HG02870 (cell line): ENCODE results near the gene HOXB9.

Source experiments
- ATAC-seq: cut with Tn5 transposase; IDR thresholded peaks from one replicate; pipeline ENCODE4 v1.9.1; 2021; ENCODE audit warnings: mild to moderate bottlenecking, moderate library complexity; ENCODE audit not compliant: unreplicated experiment

HOXB9 gene

GRCh38 chr17:48599354-48599753 lies 26.8 kb downstream of the HOXB9 start:
- ATAC-seq, result no peak

DNA sequence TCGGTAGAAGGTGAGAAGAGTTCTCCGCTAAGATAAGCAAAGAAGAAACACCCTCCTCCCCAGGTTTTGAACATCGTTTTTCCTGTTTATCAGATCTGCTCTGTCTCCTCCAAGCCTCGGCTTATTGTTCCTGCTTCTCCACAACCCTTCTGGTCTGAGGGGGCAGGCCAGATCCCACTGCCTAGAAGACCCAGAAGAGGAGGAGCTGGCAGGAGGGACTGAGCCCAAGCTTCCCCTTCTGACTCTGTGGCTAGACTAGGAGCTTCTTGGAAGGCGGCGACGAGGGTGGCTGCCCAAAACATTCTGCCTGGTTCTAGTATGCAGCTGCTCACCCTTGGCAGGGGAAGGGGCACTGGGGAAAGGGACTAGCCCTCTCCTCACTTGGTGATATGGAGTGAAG lies 27.4 kb downstream of the HOXB9 start:
- no peak for ATAC-seq

DNA sequence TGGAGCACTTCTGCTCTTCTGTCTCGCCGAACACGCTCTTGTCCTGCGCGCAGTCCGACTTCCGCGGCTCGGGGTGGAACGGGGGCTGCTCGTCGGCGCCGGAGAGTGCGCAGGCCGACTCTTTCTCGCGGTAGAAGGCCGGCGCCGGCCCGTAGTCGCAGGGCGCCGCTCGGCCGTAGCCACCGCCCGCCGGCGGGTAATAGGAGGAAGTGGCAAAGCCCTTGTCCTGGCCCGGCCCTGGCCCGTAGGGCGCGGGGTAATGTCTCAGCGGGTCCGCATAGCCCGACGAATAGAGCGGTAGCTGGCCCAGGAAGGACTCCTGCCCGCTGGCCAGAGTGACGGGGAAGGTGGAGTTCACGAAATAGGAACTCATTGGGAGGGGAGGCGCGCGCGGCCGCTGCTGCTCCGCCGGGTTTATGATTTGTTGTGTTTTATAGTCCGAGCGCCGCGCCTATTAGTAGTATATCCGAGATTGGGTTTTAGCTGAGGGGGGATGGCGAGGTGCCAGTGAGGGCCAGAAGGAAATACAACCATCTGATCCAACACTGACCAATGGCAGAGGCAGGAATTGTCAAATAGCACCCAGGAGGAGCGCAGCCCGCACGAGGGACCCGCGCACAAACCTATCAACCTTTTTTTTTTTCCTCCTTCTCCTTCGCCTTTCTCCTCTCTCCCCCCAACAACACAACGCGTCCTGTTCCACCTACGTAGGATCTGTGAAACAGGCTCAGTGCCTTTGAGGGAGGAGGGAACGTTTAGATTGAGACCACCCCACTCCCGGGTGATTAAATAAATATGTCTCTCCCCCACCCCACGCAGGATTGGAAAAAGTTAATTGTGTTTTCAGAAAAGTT lies 28.2 kb downstream of the HOXB9 start:
- no peak for ATAC-seq

DNA sequence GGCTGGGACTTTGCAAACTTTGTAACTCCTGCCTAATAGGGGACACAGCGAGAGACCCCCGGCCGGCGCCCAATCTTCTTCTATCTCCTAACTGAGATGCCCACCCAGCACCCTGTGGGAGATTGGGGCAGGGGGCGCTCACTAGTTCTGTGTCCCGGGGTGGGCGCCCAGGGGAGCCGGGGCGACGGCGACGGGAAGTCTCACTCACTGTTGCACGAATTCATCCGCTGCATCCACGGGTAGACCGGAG lies 28.7 kb downstream of the HOXB9 start:
- ATAC-seq, result no peak

- ATAC-seq, result no peak
Observed at GRCh38 chr17:48596735-48597527, 29.2 kb downstream of the HOXB9 start.

DNA sequence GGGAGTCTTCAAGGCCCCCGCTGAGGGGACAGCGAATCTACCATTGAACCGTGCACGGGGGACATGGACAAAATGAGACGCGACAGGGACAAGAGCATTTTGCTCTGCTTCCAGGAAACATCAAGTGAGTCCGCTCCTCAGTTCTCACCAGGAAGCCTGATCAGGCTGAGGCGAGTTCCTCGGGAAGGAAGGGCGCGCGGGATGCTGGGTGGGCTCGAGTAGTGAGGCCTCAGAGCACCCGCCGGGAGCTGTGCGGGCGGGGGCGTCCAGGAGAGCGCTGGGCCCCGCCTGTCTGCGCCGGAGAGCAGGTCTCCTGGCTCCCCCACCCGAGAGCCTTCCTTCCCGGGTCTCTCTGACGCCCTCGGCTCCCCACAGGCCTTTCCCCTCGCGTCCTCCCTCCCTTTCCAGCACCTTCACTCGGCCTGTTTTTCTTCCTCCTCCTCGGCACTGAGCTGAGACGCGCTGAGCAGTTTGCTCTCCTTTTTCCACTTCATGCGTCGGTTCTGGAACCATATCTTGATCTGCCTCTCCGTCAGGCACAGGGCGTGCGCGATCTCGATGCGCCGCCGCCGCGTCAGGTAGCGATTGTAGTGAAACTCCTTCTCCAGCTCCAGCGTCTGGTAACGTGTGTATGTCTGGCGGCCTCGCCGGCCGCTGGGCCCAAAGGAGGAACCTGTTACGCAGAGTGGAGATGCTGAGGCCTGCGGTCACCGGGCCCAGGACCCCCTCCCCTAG lies 30.0 kb downstream of the HOXB9 start:
- no peak for ATAC-seq

GRCh38 chr17:48595278-48595999 lies 30.7 kb downstream of the HOXB9 start:
- no peak for ATAC-seq

- no peak for ATAC-seq
Observed at GRCh38 chr17:48594538-48595277, 31.4 kb downstream of the HOXB9 start.

GRCh38 chr17:48593840-48594537 lies 32.2 kb downstream of the HOXB9 start:
- ATAC-seq, result no peak

- no peak for ATAC-seq
Observed at GRCh38 chr17:48593126-48593829, 32.9 kb downstream of the HOXB9 start, which contains the start of gene HOXB5. Gene HOXB5, minus strand, starts transcription at chr17:48593779. Its CDS starts 97 bp downstream, at chr17:48593682.

DNA sequence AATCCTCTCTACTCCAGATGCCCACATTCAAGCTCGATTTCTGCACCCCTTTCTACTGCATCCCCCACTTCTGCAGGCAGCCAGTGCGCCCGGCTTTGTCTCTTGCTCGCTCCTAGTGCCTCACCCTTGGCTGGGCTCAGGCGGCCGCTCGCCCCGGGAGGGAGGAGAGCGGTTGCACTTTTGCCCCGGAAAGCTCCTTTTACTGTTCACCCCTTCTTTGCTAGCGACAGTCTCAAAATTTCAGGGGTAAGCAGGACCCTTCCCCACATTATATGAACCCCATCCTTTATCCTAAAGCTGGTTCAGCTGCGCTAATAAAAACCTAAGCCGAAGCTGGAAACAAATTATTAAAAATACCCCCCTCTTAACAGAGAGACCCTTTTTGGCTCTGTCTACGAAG lies 33.6 kb downstream of the HOXB9 start:
- no peak for ATAC-seq

DNA sequence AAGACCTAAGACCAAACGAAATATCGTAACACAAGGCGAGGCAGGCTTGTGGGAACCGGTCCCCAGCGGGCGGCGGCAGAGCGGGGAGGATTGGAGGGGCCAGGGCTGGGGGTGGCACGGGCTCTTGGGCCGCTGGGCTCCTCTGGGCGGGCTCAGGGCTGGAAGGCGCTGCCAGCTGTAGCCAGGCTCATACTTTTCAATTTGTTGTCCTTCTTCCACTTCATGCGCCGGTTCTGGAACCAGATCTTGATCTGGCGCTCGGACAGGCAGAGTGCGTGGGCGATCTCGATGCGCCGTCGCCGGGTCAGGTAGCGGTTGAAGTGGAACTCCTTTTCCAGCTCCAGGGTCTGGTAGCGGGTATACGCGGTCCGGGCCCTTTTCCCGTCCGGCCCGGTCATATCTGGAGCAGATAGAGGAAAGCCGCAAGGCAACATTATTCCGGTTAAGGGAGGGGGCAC lies 34.1 kb downstream of the HOXB9 start:
- no peak for ATAC-seq

- no peak for ATAC-seq
Observed at GRCh38 chr17:48591255-48592056, 34.7 kb downstream of the HOXB9 start.

DNA sequence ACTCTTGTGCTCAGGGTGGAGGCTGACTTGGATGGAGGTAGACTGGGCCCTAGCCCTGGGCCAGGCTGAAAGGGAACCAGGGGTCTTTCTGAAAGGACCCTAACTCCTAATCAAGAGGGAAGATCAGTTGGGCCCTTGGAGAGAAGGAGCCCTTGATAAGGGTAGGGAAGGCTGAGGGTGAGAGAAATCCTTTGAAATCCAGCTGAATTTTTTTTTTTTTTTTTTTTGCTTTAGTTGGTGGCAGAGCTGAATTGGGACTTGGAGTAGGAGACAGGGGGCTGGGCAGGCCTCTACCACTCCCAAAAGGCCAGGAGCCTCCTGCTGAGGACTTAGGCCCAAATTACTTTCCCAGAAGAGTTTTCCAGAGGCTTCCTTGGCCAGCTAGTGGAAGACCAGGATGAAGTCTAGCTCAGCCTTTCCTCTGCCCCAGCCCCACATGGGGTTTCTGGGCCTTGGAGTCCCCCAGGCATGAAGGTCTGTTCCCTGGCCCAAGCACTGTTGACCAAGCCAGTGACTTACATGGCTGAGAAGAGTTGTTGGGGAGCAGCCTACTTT lies 35.5 kb downstream of the HOXB9 start:
- no peak for ATAC-seq

DNA sequence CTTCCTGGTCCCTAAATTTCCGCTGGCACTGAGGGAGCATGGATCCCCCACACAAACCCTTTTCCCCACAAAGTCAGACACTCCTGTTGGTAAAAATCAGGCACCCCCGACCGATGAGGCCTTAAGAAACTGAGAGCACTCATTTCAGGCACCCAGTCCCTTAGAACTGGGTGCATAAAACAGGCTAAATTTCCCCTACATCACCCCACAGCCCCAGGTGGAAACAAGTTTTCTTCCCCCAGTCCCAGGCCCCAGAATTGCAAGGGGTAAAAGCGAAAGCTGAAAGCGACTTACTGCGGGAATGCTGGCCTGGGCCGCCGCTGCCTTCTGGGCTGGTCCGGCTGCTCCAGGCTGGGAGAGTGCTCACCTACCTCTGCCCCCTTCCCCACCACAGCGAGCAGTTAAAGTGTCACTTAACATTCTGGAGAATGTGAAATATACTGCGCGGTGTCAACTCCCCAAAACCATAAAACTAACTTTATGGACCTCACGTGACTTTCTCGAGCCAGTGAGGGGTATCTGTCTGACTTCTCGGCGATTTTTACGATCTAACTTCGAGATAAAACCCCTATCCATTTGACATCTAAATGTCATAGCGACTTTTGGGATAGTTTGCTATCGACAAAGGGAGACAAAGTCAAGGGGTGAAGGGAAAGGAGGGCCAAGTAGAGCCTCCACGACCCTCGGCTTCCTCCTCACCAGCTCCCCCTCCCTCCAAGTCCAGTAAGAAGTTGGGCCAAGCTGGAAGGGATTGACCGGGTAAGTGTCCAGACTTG lies 36.1 kb downstream of the HOXB9 start, which contains the start of gene HOXB3:
Gene HOXB3 (minus strand): TSS at position 411 of the 776 bp plus-strand sequence. CDS start 37,767 bp downstream, outside the sequence.
- ATAC-seq, result no peak

- no peak for ATAC-seq
Observed at GRCh38 chr17:48589060-48589830, 36.9 kb downstream of the HOXB9 start.
